HS-5 (cell line): ENCODE results near the gene OSBPL10.
"Not testable (repeated sequence)": the region's sequence is repeated elsewhere in the genome, so short reads cannot be mapped to it uniquely, and the experiment has no call there.

Experiments used
- DNase-seq: peaks from one replicate; pipeline ENCODE4 v3.0.0-alpha.2; 2012; ENCODE audit warnings: low read depth

Gene OSBPL10

GRCh38 chr3:31981206-31982181 is at the start of gene OSBPL10, which contains the start of gene ZNF860:
TSS of gene OSBPL10 (minus strand) at chr3:31981262. CDS start at chr3:31981179, 83 bp downstream.
TSS of gene ZNF860 (plus strand) at chr3:31981750. CDS start at chr3:31989080, 7,330 bp downstream.
- DNase-seq, result no peak

GRCh38 chr3:32026593-32026992 is 45.5 kb upstream of the OSBPL10 start:
- no peak for DNase-seq

- no peak for DNase-seq
These were observed 41.9 kb upstream of the OSBPL10 start for GRCh38 chr3:32022947-32023346.

GRCh38 chr3:32021748-32022147 is 40.7 kb upstream of the OSBPL10 start:
- DNase-seq, result no peak

GRCh38 chr3:32021155-32021554 is 40.1 kb upstream of the OSBPL10 start:
- no peak for DNase-seq

- DNase-seq, result no peak
These were observed 37.9 kb upstream of the OSBPL10 start for GRCh38 chr3:32018757-32019564.

GRCh38 chr3:32017286-32017685 is 36.2 kb upstream of the OSBPL10 start:
- DNase-seq, result no peak

- DNase-seq, result not testable (repeated sequence)
These were observed 34.6 kb upstream of the OSBPL10 start for GRCh38 chr3:32015638-32016037.

GRCh38 chr3:32010699-32011098 is 29.6 kb upstream of the OSBPL10 start:
- DNase-seq, result not testable (repeated sequence)

- no peak for DNase-seq
These were observed 28.9 kb upstream of the OSBPL10 start for GRCh38 chr3:32009957-32010356.

GRCh38 chr3:32009101-32009500 is 28.0 kb upstream of the OSBPL10 start:
- DNase-seq, result no peak

- DNase-seq, result no peak
These were observed 23.2 kb upstream of the OSBPL10 start for GRCh38 chr3:32004113-32004765.

- no peak for DNase-seq
These were observed 22.3 kb upstream of the OSBPL10 start for GRCh38 chr3:32003380-32003779.

- no peak for DNase-seq
These were observed 21.7 kb upstream of the OSBPL10 start for GRCh38 chr3:32002561-32003368.

GRCh38 chr3:32000877-32001276 is 19.8 kb upstream of the OSBPL10 start:
- no peak for DNase-seq

- no peak for DNase-seq
These were observed 18.9 kb upstream of the OSBPL10 start for GRCh38 chr3:31999907-32000439.

- DNase-seq, result no peak
These were observed 16.4 kb upstream of the OSBPL10 start for GRCh38 chr3:31997500-31997899.

- no peak for DNase-seq
These were observed 15.1 kb upstream of the OSBPL10 start for GRCh38 chr3:31996195-31996594.

GRCh38 chr3:31995026-31995425 is 14.0 kb upstream of the OSBPL10 start:
- DNase-seq, result not testable (repeated sequence)

- no peak for DNase-seq
These were observed 12.8 kb upstream of the OSBPL10 start for GRCh38 chr3:31993843-31994242.

- not testable (repeated sequence) for DNase-seq
These were observed 11.9 kb upstream of the OSBPL10 start for GRCh38 chr3:31992995-31993394.
